Tongue (tissue), 2 donors: ENCODE measurements around the gene NKX2-1. TPM values are rescaled to one million over a fixed set of nuclear protein-coding genes. Genes with fewer than 3 reads are reported as not detected.
A peak's percentile ranks its signal among the peaks of the same experiment; 100 is the strongest.

Source experiments
- DNase-seq: peaks from one replicate; pipeline ENCODE4 v3.0.0-alpha.2; 2015
- total RNA-seq: library from RNA; depleted of rRNA; stranded (reverse); fragments of >200 nt; gene quantifications from one replicate; pipeline ENCODE4 v1.2.3, GENCODE V29; 2014

The NKX2-1 gene
- total RNA-seq, 1 donor from 2014 or later = not detected

DNA sequence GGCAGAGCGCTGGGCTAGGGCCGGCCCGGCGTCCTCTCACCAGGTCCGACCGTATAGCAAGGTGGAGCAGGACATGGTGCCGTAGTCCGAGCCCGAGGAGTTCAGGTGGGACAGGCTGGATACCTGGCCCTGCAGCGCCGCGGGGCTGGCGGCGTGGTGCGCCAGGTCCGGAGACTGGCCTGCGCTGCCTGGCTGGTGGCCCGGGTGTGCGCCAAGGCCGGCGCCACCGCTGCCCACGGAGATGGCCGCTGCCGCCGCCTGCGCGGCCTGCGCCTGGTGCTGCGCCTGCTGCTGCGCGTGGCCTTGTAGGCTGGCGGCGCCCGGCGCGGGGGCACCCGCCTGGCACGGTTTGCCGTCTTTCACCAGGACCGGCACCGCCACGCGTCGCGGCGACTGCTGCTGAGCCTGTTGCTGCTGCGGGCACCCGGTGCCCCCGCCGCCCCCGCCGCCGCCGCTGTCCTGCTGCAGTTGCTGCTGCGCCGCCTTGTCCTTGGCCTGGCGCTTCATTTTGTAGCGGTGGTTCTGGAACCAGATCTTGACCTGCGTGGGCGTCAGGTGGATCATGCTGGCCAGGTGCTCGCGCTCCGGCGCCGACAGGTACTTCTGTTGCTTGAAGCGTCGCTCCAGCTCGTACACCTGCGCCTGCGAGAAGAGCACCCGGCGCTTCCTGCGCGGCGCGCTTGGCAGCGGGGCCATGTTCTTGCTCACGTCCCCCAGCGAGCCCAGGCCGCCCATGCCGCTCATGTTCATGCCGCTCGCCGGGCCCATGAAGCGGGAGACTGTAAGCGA, 2.6 kb downstream of the NKX2-1 start:
- DNase-seq = peak; percentile 8

DNA sequence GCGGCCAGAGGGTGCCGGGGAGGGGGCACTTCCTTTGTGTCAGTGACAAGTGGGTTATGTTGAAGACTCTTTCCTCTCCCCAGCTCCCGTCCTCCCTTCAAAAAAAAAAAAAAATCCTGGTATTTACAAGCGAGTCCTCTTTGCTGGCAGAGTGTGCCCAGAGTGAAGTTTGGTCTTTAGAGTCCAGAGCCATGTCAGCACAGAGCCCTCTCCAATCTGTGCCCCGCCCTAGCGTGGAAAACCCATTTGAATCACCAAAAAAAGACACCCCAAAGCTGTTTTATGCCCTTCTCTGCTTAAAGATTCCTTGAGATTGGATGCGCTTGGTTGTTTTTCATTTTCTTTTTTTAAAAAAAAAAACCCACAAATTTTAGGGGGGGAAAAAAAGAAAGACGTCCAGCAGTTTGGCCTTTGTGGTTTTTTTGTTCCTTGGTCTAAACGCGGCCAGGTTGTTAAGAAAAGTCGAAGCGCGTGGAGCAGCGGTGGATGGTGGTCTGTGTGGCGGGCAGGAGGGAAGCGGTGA, 3.3 kb downstream of the NKX2-1 start:
- no peak for DNase-seq

DNA sequence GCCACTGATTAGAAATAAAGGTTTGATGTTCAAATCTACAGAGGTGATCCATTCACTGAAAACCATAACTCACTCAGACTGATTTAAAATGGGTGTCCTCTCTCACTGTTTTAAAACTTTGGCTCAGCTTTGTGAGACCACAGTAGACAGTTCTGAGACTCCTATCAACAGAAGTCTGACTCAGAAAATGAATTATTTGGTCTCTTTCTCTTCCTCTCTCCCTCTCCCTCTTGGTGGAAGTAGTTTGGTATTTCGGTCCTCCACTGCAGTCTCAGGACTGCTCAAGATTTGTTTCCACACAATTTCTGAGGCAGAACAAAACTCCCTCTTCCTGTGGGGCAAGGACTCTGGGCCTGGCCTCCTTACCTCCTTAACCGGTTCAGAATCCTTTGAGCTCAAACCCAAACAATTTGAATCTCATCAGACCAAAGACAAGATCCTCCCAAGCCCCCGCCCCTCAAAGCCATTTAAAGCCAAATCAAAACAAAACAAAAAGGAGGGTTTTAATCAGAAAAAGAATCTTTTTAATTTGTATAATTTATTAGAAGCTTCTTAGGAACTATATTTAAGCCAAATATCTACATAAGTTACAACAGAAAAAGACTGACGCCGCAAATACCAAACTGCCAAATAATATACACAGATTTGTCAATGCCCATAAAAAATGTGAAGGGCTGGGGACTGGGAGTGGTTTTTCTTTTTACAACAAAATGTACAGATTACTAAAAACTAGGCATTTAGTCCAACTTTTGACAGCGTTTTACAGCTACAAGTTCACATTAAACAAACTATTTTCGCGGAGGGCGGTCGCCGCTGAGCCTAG, 3.9 kb downstream of the NKX2-1 start:
- peak; percentile 2 for DNase-seq

DNA sequence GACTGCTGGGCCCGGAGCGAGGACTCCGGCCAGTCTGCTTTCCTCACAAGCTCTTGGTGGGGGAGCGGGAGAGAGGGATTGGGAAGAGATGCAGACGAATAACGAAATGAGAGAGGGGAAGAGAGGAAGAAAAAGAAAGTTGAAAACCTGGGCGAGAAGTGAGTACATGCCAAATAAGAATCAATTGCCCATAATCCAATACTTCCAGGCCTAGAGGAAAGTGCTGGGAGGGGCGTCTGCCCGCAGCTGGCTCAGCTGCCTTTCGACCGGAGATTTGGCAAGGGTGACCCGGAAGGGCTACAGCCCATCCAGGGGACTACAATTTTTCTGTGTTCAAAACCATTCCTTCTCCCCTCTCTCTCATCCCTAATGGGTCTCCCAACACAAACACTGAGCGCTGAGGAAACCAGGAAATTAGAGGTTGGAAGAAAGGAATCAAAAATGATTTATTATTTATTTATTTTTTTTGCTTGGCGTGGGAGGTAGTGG, 4.9 kb downstream of the NKX2-1 start:
- DNase-seq = no peak

DNA sequence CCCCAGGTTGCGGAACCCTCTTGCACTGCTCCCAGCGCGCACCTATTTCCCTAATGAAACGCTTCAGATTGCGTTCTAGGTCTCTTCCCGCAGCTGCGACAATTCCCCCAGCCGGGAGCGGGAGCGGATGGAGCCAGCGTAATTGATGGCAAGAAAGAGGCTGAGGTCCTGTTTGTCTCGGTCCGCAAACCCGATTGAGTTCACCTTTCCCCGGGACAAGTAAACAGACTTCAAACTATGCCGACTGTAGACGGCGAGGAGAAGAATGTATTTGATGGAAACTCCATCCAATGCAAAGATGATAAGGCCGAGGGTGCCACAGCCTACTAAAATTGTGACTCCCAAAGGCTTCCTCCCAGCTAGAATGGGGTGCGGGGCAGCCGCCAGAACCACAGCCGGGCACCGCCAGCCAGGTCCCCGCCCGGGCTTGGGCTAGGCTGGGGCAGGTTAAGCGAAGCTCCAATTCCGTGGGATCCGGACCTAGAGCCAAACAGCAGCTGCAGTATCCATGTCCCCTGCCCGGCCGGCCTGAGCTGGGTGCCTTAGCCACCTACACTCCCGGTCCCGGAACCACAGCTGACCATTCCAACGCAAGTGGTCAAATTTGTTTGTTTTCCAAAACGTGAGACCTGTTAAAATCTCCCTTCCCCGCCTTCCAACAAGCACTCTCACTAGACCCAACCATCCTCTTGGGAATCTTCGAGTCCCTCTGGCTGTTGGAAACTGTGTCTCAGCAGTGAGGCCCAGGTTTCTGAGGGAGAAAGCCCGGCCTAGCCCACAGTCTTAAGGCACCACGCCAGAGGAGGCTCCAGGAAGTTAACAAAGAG, 5.5 kb downstream of the NKX2-1 start:
- DNase-seq = no peak

DNA sequence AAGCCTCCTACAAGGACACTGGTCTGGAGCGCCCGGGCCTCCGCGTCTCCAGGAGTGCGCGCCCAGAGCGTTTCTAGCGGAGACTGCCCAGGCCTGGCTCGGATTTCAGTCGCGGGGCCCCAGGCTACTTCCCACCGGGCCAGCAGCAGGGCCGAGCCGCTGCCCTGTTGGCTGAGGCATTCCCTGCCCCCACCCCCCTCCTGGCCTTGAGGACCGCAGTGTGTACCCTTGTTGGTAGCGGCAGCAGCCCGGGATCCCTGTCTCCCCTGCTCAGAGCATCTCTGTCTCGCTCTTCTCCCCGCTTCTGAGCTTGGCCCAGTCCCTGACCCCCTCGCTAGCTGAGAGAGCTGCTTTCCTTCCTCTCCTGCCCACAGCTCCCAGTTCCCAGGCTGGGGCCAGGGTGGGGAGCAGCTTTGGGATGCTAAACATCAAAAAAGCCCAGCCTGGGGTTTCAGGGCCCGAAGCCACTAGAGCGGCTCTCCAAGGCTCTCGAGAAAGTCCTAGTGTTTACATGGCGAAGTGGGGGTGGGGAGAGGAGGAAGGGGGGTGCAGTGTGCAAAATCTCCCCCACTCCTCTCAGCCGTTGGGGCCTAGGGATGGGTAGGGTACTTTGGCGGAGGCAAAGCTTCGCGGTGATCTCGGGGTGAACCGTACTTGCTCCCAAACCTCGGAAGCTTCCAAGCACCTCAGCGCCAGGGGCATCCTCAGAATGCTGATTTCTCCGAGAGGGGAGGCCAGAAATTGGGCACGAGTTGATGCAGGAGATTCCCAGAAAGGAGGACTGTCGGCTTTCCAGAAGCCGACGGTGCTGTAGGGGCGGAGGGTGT, 6.4 kb downstream of the NKX2-1 start:
- DNase-seq = peak; percentile 4

DNA sequence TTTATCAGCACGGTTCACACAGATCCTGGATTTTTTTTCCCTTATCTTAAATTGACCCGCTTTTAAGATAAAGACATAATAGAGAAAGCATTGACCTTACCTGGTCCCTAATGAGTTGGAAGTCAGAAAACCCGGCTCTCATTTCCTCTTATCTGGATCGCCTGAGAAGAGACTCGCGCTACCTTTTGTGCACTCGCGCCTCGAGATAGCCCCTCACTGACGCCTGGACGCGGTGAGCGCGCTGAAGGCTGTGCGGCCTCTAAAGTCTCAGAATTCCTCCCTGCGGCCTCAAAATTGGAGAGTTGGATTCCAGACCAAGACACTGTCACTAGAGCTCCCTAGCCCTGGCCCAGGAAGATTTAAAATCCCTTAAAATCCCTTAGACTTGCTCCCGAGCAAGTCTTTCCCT, 7.0 kb downstream of the NKX2-1 start:
- no peak for DNase-seq

DNA sequence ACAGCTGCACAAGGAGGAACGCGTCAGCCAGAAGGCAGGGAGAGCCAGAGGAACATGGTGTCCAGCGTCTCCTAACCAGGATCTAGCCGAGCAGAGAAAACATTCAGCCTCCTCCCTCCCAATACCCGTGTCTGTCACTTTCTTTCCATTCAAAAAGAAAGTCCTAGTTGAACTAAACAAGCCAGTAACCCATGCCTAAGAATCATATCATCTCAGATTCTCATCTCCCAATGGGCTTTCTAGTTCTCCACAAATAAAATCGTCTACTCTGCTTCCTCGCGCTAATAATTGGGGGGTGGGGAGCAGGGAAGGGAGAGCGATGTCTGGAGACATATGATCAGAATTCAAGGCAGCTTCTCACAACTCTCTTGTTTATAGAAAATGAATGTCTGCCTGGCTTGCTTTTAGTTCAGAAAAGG, 7.4 kb downstream of the NKX2-1 start:
- DNase-seq = no peak

DNA sequence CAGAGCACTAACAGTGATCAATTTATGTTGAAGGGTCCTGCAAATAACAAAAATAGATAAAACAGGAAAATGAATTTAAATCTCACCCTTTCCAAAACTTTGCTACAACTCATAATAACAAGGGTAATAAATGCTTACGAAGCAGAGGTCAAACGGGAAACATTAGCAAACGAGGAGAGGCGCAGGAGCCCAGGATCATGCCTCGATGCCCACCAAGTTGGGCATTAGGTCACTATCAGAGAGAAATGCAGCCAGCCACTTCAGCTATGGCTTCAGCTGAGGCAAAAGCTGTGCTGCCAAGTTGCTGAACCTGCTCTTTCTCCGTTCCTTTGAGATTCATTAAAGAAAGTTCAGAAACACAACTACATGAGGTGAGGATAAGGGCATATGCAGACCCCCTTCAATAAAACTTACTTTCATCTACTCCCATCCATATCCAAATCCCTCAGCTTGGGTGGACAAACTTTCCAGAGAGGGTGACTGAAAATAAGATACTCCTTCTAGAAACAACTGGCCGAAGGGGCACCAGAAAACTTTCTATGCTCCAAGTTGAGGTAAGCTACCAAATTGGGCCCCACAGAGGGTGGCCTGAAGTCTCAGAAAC, 7.9 kb downstream of the NKX2-1 start:
- DNase-seq = no peak

DNA sequence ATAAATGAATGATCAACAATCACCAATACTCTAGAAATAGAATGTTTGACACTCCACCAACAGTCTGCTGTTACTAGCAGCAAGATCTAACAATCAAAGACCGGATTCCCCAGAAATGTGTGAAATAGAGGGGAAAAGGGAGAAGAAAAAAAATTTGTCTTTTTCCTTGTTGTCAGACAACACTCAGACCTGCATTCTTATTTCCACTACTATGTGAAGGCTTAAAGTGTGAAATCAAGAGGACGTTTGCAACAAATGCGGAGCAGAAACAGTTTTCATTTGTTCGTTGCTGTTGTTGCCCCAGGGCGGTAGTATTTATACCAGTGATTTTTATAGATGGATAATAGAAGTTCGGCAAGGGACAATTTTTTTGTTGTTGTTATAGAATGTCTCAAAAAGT, 9.2 kb downstream of the NKX2-1 start:
- DNase-seq = no peak

DNA sequence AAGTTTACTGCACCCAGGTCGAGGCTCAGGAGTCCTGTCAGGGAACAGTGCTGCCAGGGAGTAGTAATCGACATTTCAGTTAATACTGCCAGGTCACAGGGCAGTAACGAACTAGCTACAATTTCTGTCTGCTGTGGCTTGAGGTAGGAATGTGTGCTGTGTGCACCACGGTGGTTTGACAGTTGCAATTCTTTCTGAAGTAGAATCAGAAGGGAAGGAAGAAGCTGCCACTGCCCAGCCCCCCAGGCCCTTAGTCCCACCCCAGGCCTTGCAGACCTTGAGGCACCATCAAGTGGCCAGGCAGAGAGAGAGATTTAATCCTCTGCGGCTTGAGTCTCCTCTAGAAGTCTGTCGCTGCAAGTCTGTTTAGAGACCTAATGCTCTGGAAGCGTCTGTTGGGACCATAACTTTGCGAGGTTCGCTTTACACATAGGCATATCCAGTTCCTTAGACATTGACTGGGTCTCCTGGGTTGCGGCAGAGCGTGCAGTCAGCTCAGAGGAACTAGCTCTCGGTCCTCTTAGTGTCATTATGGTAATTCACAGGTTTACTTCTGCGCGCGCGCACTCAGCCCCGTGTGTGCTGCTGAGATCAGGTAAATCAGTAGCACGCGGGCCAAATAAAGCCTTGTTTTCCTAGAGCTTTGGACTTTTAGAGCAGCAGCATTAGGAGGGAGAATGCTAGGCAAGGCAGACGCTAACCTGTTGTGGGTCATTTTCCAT, 9.8 kb downstream of the NKX2-1 start:
- DNase-seq = no peak

DNA sequence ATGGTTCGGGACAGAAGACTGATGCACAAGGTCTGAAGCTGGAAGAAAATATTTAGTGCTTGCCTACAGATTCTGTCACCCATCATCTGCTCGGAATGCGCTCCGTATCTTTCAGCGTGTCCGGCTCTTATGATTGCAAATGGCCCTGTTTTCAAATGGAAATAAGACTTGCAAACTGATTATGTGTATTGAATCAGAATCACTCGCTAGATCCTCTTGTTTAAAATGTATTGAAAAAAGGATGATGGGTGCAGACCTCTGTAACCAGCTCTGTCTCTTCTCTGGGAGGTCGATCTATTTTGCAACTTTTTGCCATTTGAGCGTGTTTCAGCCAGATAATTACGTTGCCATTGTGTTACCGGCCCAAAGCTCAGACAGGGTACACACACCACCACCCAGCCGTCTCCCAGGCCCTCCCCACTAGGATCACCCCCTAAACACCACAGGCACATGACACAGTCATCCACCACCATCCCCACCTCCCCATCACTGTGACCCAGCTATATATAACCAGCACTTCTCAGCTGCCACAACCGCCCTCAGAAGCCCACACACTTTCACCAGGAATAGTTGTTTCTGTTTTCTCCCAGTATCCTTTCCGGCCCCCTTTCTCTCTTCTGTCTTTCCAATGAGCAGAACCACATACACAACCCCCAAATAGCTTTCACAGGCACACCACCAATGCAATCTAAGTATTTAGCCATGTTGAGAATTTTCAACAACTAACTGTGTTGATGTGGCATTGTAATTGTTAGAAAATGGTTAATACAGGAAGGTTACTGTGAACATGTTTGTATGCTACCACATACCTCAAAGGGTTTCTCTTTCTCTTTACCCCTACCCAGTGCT, 10.7 kb downstream of the NKX2-1 start:
- DNase-seq = no peak

DNA sequence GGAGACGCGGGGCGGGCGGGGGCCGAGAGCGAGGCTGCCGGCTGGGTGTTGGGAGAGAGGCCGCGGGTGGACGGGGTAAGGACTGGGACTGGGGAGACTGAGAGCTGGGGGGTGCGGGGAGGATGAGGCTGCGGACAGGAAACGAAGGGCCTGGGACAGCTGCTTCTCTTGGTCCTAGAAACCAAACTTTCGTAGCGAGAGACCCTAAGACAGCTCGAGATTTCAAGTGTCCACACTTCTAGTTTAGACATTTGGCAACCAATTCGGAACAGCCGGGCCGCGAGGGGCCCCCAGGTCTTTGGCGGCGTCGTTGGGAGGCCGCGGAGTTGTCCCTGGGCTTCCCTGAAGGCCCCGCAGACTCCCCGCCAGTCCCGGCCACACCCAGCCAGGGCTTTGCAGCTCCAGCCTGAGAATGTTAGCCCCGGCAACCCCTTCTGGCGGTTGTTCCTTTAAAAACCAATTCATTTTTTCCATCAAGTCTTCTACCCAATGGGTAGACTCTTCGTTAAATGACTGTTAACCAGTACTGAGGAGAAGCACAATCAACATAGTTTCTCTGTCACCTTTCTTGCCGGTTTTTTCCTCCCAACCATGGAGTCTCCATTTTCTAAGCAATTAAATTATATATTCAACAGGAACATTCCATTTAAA, 11.5 kb downstream of the NKX2-1 start:
- DNase-seq = no peak

DNA sequence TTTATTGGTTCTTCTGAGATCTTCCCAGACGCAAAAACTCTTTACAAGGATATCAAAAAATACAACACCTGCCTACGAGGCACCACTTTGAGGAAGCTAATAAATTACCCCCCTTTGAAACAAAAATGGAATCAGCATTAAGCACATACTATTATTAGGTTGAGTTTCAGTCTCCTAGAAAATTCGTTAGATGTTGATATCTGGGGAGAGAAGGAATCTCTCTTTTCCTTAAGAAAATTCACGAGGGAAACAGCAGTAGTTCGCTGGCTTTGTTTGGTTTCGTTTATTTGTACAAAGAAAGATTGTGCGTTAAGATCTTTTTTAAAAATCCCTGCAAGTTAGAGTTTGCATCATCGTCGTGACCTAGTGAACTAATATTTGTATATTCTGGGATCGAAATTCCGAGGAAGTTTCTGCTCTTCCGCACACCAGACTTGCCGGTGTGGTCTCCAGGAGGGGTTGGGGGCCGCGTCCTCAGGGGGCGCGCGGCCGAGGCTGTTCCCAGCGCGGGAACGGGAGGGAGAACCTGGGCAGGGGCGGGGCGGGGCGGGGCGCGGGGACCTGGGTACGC, 12.1 kb downstream of the NKX2-1 start:
- no peak for DNase-seq

DNA sequence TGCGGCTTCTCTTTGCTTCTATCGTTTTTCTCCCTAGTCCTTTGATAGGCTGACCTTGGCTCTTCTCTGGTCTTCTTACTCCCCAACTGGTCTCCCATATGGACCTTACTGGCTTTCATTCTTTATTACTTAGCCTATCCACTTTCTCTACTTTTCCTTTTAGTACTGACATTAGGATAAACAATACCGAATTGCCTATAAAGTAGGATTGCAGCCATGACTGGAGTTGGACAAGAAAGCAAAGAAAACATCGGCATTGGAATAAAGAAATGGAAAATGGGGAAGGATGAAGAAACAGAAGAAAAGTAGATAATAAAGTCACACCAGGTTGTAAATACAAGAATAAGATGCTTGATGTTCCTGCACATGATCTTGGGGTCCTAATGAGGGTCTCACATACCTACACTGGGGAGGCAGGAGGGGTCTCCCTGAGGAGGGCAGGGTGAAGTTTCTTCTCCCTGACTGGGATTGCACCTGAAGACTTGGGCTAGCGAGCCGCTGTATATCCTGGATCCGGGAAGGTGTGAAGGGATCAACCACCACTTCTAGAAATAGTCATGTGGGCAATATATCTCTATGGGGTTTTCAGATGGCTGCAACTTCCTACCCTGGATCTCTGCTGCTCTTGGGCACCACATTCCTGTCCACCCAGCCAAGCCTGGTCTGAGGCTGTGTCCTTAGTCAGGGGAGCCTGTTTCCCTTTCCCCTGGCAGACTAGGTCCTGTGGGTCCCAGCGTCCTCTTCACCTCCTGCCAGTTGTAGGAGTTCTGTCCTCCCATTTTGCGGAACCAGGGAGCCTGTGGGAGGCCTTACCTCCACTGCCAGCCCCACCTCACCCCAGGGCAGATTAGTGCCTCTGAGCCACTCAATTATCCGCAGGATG, 13.1 kb downstream of the NKX2-1 start:
- no peak for DNase-seq

DNA sequence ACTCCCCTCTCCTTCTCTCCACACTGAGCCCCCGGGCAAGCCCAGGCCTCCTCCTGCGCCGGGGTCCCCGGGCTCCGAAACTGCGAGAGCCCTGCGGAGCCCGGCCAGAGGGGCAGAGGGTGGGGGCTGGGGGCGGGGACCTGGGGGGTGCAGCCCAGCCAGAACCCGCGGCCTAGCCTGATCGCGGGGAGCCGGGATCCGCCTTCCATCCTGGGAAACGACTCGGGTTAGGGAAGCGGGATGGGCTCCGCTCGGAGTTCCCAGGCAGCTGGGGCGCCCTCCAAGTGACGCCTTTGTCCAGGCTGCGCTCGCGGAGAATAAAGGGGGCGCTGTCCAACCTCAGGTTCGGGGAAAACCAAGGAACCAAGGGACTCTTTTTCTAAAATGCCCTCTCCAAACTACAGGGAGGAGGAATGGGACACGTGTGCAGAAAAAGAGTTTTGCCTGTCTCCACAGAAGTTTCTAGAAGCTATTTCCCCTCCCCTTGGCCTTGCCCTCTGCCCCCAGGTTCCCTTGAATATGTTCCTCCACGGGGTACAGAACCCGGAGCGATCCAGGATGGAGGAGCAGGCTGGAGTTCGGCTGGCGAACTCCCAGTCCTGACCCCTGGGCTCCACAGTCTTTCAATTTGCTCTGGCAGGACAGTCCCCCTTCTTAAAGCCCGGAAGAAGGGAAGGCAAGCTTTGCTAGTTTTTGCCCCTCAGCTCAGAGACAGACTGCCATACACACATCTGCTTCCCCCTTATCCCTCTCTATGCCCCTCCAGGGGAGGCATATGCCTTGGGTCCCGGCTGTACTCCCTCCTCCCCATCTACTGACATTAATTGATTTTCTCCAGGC, 13.9 kb downstream of the NKX2-1 start:
- no peak for DNase-seq
